ENCODE data around the gene CABYR. TPM values are rescaled to one million over a fixed set of nuclear protein-coding genes. Genes with fewer than 3 reads are reported as not detected.

Gene CABYR
- total and polyA plus RNA-seq, 2 of the 8 experiments (the other 6 are each of a cell fraction or from before 2014, with no cell fraction given) = 14.5 to 18.8 TPM

- TF ChIP-seq EGR1 (IDR thresholded peaks at IDR 0.05; ENCODE audit: borderline replicate concordance, low read depth, low read length) = no peak
- no peak for TF ChIP-seq POLR2A (IDR thresholded peaks at IDR 0.05; ENCODE audit: control extremely low read depth in 1 of 2, low read depth in 2 of 2, low read length in 2 of 2)
- TF ChIP-seq GABPA (IDR thresholded peaks at IDR 0.05; ENCODE audit: borderline replicate concordance, insufficient read depth, low read length) = no peak
- TF ChIP-seq BACH1 (IDR thresholded peaks at IDR 0.05; ENCODE audit: low read length) = no peak
Measured at GRCh38 chr18:24157855-24158254, 19.0 kb downstream of the CABYR start (continued).

All from H1 (cell line).